Activated naive CD8-positive, alpha-beta T cell treated with anti-CD3 and anti-CD28 coated beads, Interleukin-2, amount 50 U/mL, for 16 hours (primary cell): ENCODE results near the gene MESD.

ENCODE experiments used
- DNase-seq: peaks from one replicate; pipeline ENCODE4 v3.0.0-alpha.2; 2020; ENCODE audit warnings: low read depth, low spot score

The MESD gene

DNA sequence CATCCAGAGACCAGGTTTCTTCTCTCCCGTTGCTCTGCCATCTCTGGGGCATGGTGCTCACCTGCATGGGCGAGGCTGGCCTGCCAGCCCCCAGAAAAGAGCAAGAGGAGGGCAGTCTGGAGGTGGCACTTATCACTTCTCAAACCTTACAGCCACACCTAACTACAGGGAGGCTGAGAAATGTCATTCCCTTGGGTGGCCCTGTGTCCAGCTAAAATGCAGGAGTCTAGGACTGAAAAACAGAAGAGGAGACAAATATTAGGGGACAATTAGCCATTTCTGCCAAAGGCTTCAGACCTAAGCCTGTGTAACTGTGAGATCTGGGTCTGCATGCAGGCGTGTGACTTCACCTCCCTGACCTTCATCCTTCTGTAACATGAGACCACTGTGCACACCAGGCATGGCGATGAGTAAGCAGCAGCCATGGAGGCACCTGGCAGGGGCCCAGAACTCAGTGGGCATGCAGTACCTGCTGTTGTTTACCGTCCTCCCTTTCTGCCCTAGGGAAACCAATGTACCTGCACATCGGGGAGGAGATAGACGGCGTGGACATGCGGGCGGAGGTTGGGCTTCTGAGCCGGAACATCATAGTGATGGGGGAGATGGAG lies 83.4 kb downstream of the MESD start:
- no peak for DNase-seq

DNA sequence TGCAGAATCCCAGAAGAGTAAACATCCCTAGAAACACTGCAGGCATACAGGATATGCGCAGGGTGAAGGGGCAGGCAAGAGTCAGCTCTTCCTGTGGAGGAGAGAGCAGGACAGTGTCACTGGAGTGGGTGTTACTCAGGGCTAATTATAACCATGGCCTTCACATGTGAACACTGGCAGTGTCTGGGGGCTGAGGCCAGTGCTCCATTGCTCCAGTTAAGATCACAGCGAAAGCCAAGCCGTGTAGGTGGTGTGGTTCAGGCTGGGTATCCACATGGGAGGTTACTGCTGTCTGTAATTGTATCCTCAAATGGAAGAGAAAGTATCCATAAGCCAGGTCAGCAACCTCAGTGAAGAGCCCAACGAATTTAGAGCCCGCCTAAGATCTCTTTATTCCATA lies 84.6 kb downstream of the MESD start:
- DNase-seq: no peak

DNA sequence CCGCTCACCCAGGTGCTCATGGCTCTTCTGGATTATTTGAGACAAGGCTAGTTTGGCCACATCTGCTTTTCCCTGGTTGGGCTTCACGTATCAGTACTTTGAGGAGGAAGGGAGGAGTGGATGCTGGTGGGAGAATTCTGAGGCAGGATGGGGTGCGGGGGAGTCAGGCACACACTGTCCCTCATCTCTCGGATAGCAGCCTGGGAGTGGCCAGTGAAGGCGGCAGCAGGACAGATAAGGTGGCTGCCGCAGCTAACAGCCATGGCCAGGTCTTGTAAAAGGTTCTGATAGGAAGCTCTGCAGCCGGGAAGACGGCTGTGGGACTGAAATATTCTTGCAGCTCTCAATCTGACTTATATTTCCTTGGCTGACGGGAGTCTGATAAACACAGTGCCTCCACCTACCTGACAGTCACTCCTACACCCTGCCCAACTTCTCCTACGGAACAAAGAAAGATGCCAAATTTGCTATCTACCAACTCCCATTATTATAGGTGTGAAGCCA lies 87.3 kb downstream of the MESD start:
- no peak for DNase-seq

DNA sequence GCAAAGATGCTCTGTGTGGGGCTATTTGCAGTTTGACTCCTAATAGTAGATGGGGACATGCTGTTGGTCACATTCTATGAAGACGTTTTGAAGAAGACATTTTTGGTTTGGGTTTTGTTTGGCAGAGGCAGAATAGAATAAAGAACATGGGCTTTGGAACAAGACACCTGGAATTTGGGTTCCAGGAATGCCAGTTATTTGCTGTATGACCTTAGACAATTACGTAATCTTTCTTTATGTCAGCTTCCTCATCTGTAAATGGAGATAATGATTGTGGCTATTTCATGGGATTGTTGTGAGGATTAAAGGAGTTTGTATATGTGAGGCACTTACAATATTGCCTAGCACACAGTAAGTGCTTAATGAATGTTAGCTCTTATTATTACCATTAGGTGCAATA lies 91.6 kb downstream of the MESD start:
- no peak for DNase-seq
